Naive thymus-derived CD4-positive, alpha-beta T cell (primary cell): ENCODE measurements around the gene NELFB. TPM values are rescaled to one million over a fixed set of nuclear protein-coding genes. Genes with fewer than 3 reads are reported as not detected.

Experiments
- ATAC-seq: fragments of 150-1000 bp; cut with Tn5 transposase; 2 replicates; pipeline ENCODE4 v1.10.0; 2021; ENCODE audit warnings: mild to moderate bottlenecking, moderate library complexity
- CTCF ChIA-PET: fragments of 350-600 bp; sonication (Branson Sonifier 250); formaldehyde crosslinking; loops from one replicate; lab custom pipeline; 2021; ENCODE audit warnings: antibody characterized with exemption; lab: Charles Lee
- POLR2A ChIA-PET: fragments of 350-600 bp; sonication (Branson Sonifier 250); formaldehyde crosslinking; loops from one replicate; lab custom pipeline; 2021; ENCODE audit warnings: antibody characterized with exemption, inconsistent platforms; lab: Charles Lee
- DNase-seq, 9 donors: peaks; one replicate each; pipeline versions ENCODE4 v3.0.0 to v3.0.0-alpha.2; 2020 to 2022; ENCODE audit warnings: mixed read lengths in 1 of 9
- H3K27ac ChIP-seq: one replicate; pipeline ENCODE4 v1.7.0; 2013; ENCODE audit warnings: mild to moderate bottlenecking, low read depth, low read length, moderate library complexity
- H3K27me3 ChIP-seq, 2 donors: one replicate each; pipeline ENCODE4 v1.7.0; 2013; ENCODE audit warnings: low read length in 2 of 2, mild to moderate bottlenecking in 2 of 2, moderate library complexity in 2 of 2; ENCODE audit not compliant: control insufficient read depth in 2 of 2, insufficient read depth in 2 of 2
- H3K36me3 ChIP-seq, 3 experiments: 1 replicate in 2 of 3; 2 replicates in 1 of 3; pipeline ENCODE4 v1.7.0; 2013; ENCODE audit warnings: low read length in 3 of 3, mild to moderate bottlenecking in 3 of 3, moderate library complexity in 1 of 3; ENCODE audit not compliant: insufficient read depth in 3 of 3, control insufficient read depth in 2 of 3
- H3K4me1 ChIP-seq, 2 donors: one replicate each; pipeline ENCODE4 v1.7.0; 2013; ENCODE audit warnings: low read length in 2 of 2, mild to moderate bottlenecking in 2 of 2, moderate library complexity in 1 of 2; ENCODE audit not compliant: control insufficient read depth in 2 of 2, insufficient read depth in 2 of 2
- H3K4me3 ChIP-seq: 2 replicates; pipeline ENCODE4 v1.7.0; 2013; ENCODE audit warnings: mild to moderate bottlenecking, low read length
- H3K9me3 ChIP-seq, 3 experiments: 1 replicate in 2 of 3; 2 replicates in 1 of 3; pipeline ENCODE4 v1.7.0; 2013; ENCODE audit warnings: low read length in 3 of 3; ENCODE audit not compliant: control insufficient read depth in 2 of 3
- H3K27ac Mint-ChIP-seq, 9 donors: one replicate each; pipeline ENCODE4 v1.8.0; 2020 to 2022; ENCODE audit warnings: mixed read lengths in 9 of 9, mild to moderate bottlenecking in 8 of 9, moderate library complexity in 5 of 9, inconsistent platforms in 2 of 9
- H3K27me3 Mint-ChIP-seq, 5 donors: one replicate each; pipeline ENCODE4 v1.8.0; 2021 to 2022; ENCODE audit warnings: mixed read lengths in 5 of 5, mild to moderate bottlenecking in 1 of 5
- H3K36me3 Mint-ChIP-seq, 5 donors: one replicate each; pipeline ENCODE4 v1.8.0; 2020 to 2022; ENCODE audit warnings: mixed read lengths in 5 of 5, mild to moderate bottlenecking in 3 of 5, inconsistent platforms in 1 of 5
- H3K4me1 Mint-ChIP-seq, 7 donors: one replicate each; pipeline ENCODE4 v1.8.0; 2020 to 2022; ENCODE audit warnings: mixed read lengths in 7 of 7, mild to moderate bottlenecking in 3 of 7, inconsistent platforms in 1 of 7
- H3K4me3 Mint-ChIP-seq, 10 donors: one replicate each; pipeline ENCODE4 v1.8.0; 2020 to 2022; ENCODE audit warnings: mild to moderate bottlenecking in 10 of 10, mixed read lengths in 10 of 10, moderate library complexity in 6 of 10, inconsistent platforms in 2 of 10
- H3K9me3 Mint-ChIP-seq, 11 donors: one replicate each; pipeline ENCODE4 v1.8.0; 2020 to 2022; ENCODE audit warnings: mixed read lengths in 11 of 11, mild to moderate bottlenecking in 4 of 11, inconsistent platforms in 1 of 11, moderate library complexity in 1 of 11
- intact Hi-C, 2 donors: fragments of 100-400 bp; cut with micrococcal nuclease; formaldehyde crosslinking; loops; one replicate each; pipeline ENCODE4 v1.15.1; 2023
- polyA plus RNA-seq, 2 donors: library from polyadenylated mRNA; unstranded; fragments of 300-500 nt; fragmentation: Illumina TruSeq; gene quantifications; one replicate each; pipeline ENCODE4 v1.2.3, GENCODE V29; 2021
- total RNA-seq, 6 experiments: library from RNA in 5 of 6; stranded (reverse) in 5 of 6; gene quantifications; 1 replicate in 5 of 6; 2 replicates in 1 of 6; pipeline ENCODE4 v1.2.3 and lab custom pipeline; 2021 to 2026

Gene NELFB
- total and polyA plus RNA-seq, 7 experiments from 2014 or later = 22.9 to 64.2 (median 38.9) TPM

GRCh38 chr9:137299938-137300337, 44.8 kb downstream of the NELFB start:
- Histone ChIP-seq H3K4me1 (peaks cover 7 to 13% of the 10 kb centered on the region in 2 donors), H3K9me3 (no peaks in the 10 kb centered on the region), H3K36me3 (no peaks in the 10 kb centered on the region), H3K27ac (no peak overlapping the region), H3K27me3 (peaks cover 15 to 22% of the 10 kb centered on the region in 2 donors), H3K4me3 (no peak overlapping the region)
- ATAC-seq (no peak), DNase-seq (no peak)
- ChIA-PET POLR2A (no interaction called here), CTCF (interaction anchor here (0.6 kb wide), 1 partner anchor 13 kb away, joined by 7 read pairs; no protein-coding TSS in a partner anchor)
- Mint-ChIP-seq H3K27ac (no peak overlapping the region), H3K9me3 (no peaks in the 10 kb centered on the region), H3K4me3 (peak overlapping the region in 7 of 10 donors; percentile 21 to 82 (median 55)), H3K36me3 (no peaks in the 10 kb centered on the region), H3K27me3 (peaks cover 10 to 42% (median 16%) of the 10 kb centered on the region in 5 donors), H3K4me1 (peaks cover 0 to 14% (median 10%) of the 10 kb centered on the region in 7 donors)
- intact Hi-C loops = loop anchor here (5.0 to 10.0 kb wide), 3 partner anchors 122 to 255 kb away; partner anchors contain the start of genes EXD3 (in 1 of the 2), MRPL41 (in 1 of the 2), NOXA1 (in 1 of the 2) and PNPLA7 (in 1 of the 2)

- H3K4me3 Mint-ChIP-seq = peak overlapping the region; percentile 74 to 91 (median 82)
- no peak for ATAC-seq
- H3K4me1 Mint-ChIP-seq = peaks cover 0 to 18% (median 13%) of the 10 kb centered on the region in 7 donors
- peak overlapping the region; percentile 51 for H3K4me3 ChIP-seq
- H3K27ac Mint-ChIP-seq = peak overlapping the region in 6 of 9 donors; percentile 32 to 77 (median 54)
- no peaks in the 10 kb centered on the region for H3K9me3 Mint-ChIP-seq
- POLR2A ChIA-PET = no interaction called here
- H3K4me1 ChIP-seq = peaks cover 7 to 18% of the 10 kb centered on the region in 2 donors
- H3K27ac ChIP-seq = no peak overlapping the region
- intact Hi-C loops = loop anchor here (5.0 to 10.0 kb wide), 3 partner anchors 122 to 254 kb away; partner anchors contain the start of genes EXD3 (in 1 of the 2), MRPL41 (in 1 of the 2), NOXA1 (in 1 of the 2) and PNPLA7 (in 1 of the 2)
- no peaks in the 10 kb centered on the region for H3K36me3 Mint-ChIP-seq
- no peaks in the 10 kb centered on the region for H3K9me3 ChIP-seq
- H3K36me3 ChIP-seq = no peaks in the 10 kb centered on the region
- no peak for DNase-seq
- H3K27me3 ChIP-seq = peaks cover 15 to 22% of the 10 kb centered on the region in 2 donors
- CTCF ChIA-PET = interaction anchor here (0.6 kb wide), 1 partner anchor 13 kb away, joined by 7 read pairs; no protein-coding TSS in a partner anchor
- H3K27me3 Mint-ChIP-seq = peaks cover 10 to 42% (median 16%) of the 10 kb centered on the region in 5 donors
Observed at GRCh38 chr9:137300567-137301080, 45.5 kb downstream of the NELFB start.

- H3K4me3 Mint-ChIP-seq = peak overlapping the region; percentile 58 to 91 (median 82)
- no peaks in the 10 kb centered on the region for H3K9me3 ChIP-seq
- H3K27ac Mint-ChIP-seq = peak overlapping the region in 3 of 9 donors; percentile 41 to 77 (median 66)
- peaks cover 15 to 22% of the 10 kb centered on the region in 2 donors for H3K27me3 ChIP-seq
- H3K36me3 ChIP-seq = no peaks in the 10 kb centered on the region
- H3K4me1 ChIP-seq = peaks cover 7 to 25% of the 10 kb centered on the region in 2 donors
- CTCF ChIA-PET = interaction anchor here (0.6 to 1.4 kb wide), 6 partner anchors 19 to 219 kb away, joined by 3 to 4 read pairs (median 3); no protein-coding TSS in a partner anchor
- no peaks in the 10 kb centered on the region for H3K36me3 Mint-ChIP-seq
- H3K27me3 Mint-ChIP-seq = peaks cover 10 to 41% (median 16%) of the 10 kb centered on the region in 5 donors
- peak in 2 of 9 donors; percentile 23 to 50 for DNase-seq
- H3K27ac ChIP-seq = no peak overlapping the region
- peak overlapping the region; percentile 56 for H3K4me3 ChIP-seq
- peaks cover 0 to 19% (median 13%) of the 10 kb centered on the region in 7 donors for H3K4me1 Mint-ChIP-seq
- H3K9me3 Mint-ChIP-seq = no peaks in the 10 kb centered on the region
- intact Hi-C loops = loop anchor here (5.0 to 10.0 kb wide), 3 partner anchors 121 to 253 kb away; partner anchors contain the start of genes EXD3 (in 1 of the 2), MRPL41 (in 1 of the 2), NOXA1 (in 1 of the 2) and PNPLA7 (in 1 of the 2)
- POLR2A ChIA-PET = interaction anchor here (1.3 to 1.5 kb wide), 2 partner anchors 61 to 86 kb away, joined by 4 to 8 read pairs; no protein-coding TSS in a partner anchor
- peak; percentile 2 for ATAC-seq
Observed at GRCh38 chr9:137301081-137301947, 46.2 kb downstream of the NELFB start.

GRCh38 chr9:137302118-137302448, 47.0 kb downstream of the NELFB start, which contains the start of gene NRARP:
Gene NRARP (minus strand): TSS chr9:137302271. CDS start chr9:137301928, 343 bp downstream.
- H3K9me3 ChIP-seq = no peaks in the 10 kb centered on the region
- peaks cover 7 to 27% of the 10 kb centered on the region in 2 donors for H3K4me1 ChIP-seq
- Mint-ChIP-seq H3K9me3 (no peaks in the 10 kb centered on the region), H3K4me3 (peak within 1 kb of the TSS; percentile 50 to 88 (median 78)), H3K27ac (peak within 1 kb of the TSS in 1 of 9 donors; percentile 26), H3K27me3 (peaks cover 3 to 33% (median 8%) of the 10 kb centered on the region in 5 donors), H3K36me3 (no peaks in the 10 kb centered on the region), H3K4me1 (peaks cover 0 to 14% (median 11%) of the 10 kb centered on the region in 7 donors)
- peak within 1 kb of the TSS; percentile 56 for H3K4me3 ChIP-seq
- DNase-seq (peak; percentile 90 to 97 (median 92)), ATAC-seq (peak; percentile 95)
- peak within 1 kb of the TSS; percentile 48 for H3K27ac ChIP-seq
- peaks cover 15 to 22% of the 10 kb centered on the region in 2 donors for H3K27me3 ChIP-seq
- intact Hi-C loops = loop anchor here (1.0 to 10.0 kb wide), 7 partner anchors 61 to 253 kb away; partner anchors contain the start of genes EXD3 (in 1 of the 2), MRPL41 (in 1 of the 2), NOXA1 (in 1 of the 2) and PNPLA7 (in 1 of the 2)
- ChIA-PET POLR2A (interaction anchor here (0.7 to 1.5 kb wide), 4 partner anchors 23 to 121 kb away, joined by 3 to 8 read pairs (median 4); partner anchors contain the start of genes EXD3 and NOXA1), CTCF (interaction anchor here (0.6 to 1.4 kb wide), 9 partner anchors 11 to 219 kb away, joined by 3 to 4 read pairs (median 3); partner anchors contain the start of genes EXD3 and NOXA1)
- no peaks in the 10 kb centered on the region for H3K36me3 ChIP-seq

GRCh38 chr9:137302449-137303150, 47.5 kb downstream of the NELFB start:
- peak overlapping the region in 5 of 10 donors; percentile 32 to 84 (median 36) for H3K4me3 Mint-ChIP-seq
- peaks cover 0 to 29% (median 4%) of the 10 kb centered on the region in 5 donors for H3K27me3 Mint-ChIP-seq
- no peaks in the 10 kb centered on the region for H3K36me3 Mint-ChIP-seq
- peak; percentile 59 for ATAC-seq
- no peaks in the 10 kb centered on the region for H3K9me3 Mint-ChIP-seq
- no peaks in the 10 kb centered on the region for H3K9me3 ChIP-seq
- H3K4me3 ChIP-seq = no peak overlapping the region
- no peaks in the 10 kb centered on the region for H3K36me3 ChIP-seq
- H3K27me3 ChIP-seq = peaks cover 15 to 18% of the 10 kb centered on the region in 2 donors
- peaks cover 7 to 27% of the 10 kb centered on the region in 2 donors for H3K4me1 ChIP-seq
- ChIA-PET POLR2A (interaction anchor here (0.7 to 1.5 kb wide), 5 partner anchors 23 to 575 kb away, joined by 3 to 8 read pairs (median 4); partner anchors contain the start of genes EXD3 and NOXA1), CTCF (interaction anchor here (0.7 to 1.4 kb wide), 7 partner anchors 10 to 218 kb away, joined by 3 to 4 read pairs (median 3); partner anchors contain the start of genes EXD3 and NOXA1)
- peak overlapping the region in 1 of 9 donors; percentile 26 for H3K27ac Mint-ChIP-seq
- DNase-seq = no peak
- H3K4me1 Mint-ChIP-seq = peaks cover 0 to 14% (median 11%) of the 10 kb centered on the region in 7 donors
- peak overlapping the region; percentile 48 for H3K27ac ChIP-seq
- intact Hi-C loops = loop anchor here (1.0 to 10.0 kb wide), 7 partner anchors 62 to 252 kb away; partner anchors contain the start of genes EXD3 (in 1 of the 2), MRPL41 (in 1 of the 2), NOXA1 (in 1 of the 2) and PNPLA7 (in 1 of the 2)
